Fibroblast of lung (primary cell): ENCODE data around the gene PRR23E. TPM values are rescaled to one million over a fixed set of nuclear protein-coding genes. Genes with fewer than 3 reads are reported as not detected.

Source experiments
- DNase-seq, 2 donors: peaks; one replicate each; pipeline versions ENCODE4 v3.0.0 to v3.0.0-alpha.2; 2010; ENCODE audit warnings: low read depth in 2 of 2
- H2AFZ ChIP-seq: 2 replicates; pipeline ENCODE4 v1.5.1; 2012; ENCODE audit warnings: low read length, control low read depth, inconsistent platforms
- H3K27ac ChIP-seq: 2 replicates; pipeline ENCODE4 v1.5.1; 2011; ENCODE audit warnings: low read length, control low read depth; ENCODE audit not compliant: insufficient read depth
- H3K27me3 ChIP-seq: 2 replicates; pipeline ENCODE4 v1.5.1; 2011; ENCODE audit warnings: mild to moderate bottlenecking, low read length; ENCODE audit not compliant: control insufficient read depth, insufficient read depth
- H3K36me3 ChIP-seq: 2 replicates; pipeline ENCODE4 v1.5.1; 2011; ENCODE audit warnings: low read length; ENCODE audit not compliant: control insufficient read depth, insufficient read depth
- H3K4me1 ChIP-seq: 2 replicates; pipeline ENCODE4 v1.5.1; 2011; ENCODE audit warnings: low read length; ENCODE audit not compliant: control insufficient read depth, insufficient read depth; ENCODE audit errors: extremely low read depth
- H3K4me2 ChIP-seq: 2 replicates; pipeline ENCODE4 v1.5.1; 2011; ENCODE audit warnings: low read length, control low read depth; ENCODE audit not compliant: insufficient read depth; ENCODE audit errors: extremely low read depth
- H3K4me3 ChIP-seq, 4 experiments: fragments of 200-600 bp in 1 of 4; sonication (generic) in 1 of 4; replicated peaks in 1 of 4; 2 replicates each; pipeline ENCODE4 v1.5.1; 2011 to 2016; ENCODE audit warnings: low read length in 4 of 4, low read depth in 3 of 4, mild to moderate bottlenecking in 3 of 4, control low read depth in 2 of 4, inconsistent platforms in 1 of 4, mixed read lengths in 1 of 4; ENCODE audit not compliant: insufficient read depth in 1 of 4; ENCODE audit errors: control extremely low read depth in 1 of 4
- H3K79me2 ChIP-seq: 2 replicates; pipeline ENCODE4 v1.5.1; 2012; ENCODE audit warnings: mild to moderate bottlenecking, low read length, inconsistent platforms; ENCODE audit not compliant: control insufficient read depth, insufficient read depth
- H3K9ac ChIP-seq: 2 replicates; pipeline ENCODE4 v1.5.1; 2011; ENCODE audit warnings: mild to moderate bottlenecking, low read length, control low read depth; ENCODE audit not compliant: insufficient read depth
- H3K9me3 ChIP-seq: 2 replicates; pipeline ENCODE4 v1.5.1; 2012; ENCODE audit warnings: low read depth, low read length; ENCODE audit not compliant: control insufficient read depth, insufficient read depth
- H4K20me1 ChIP-seq: 2 replicates; pipeline ENCODE4 v1.5.1; 2011; ENCODE audit warnings: low read length; ENCODE audit not compliant: control insufficient read depth, insufficient read depth; ENCODE audit errors: extremely low read depth
- CTCF ChIP-seq, 2 donors: IDR thresholded peaks in 1 of 2; conservative IDR thresholded peaks in 1 of 2; 1 replicate in 1 of 2; 2 replicates in 1 of 2; pipeline ENCODE4 v1.5.1; 2011 to 2012; ENCODE audit warnings: low read length in 2 of 2, control low read depth in 1 of 2, inconsistent platforms in 1 of 2, low read depth in 1 of 2, mild to moderate bottlenecking in 1 of 2
- EZH2 ChIP-seq: IDR thresholded peaks from 2 replicates; pipeline ENCODE4 v1.5.1; 2012; ENCODE audit warnings: low read length, control low read depth, mild to moderate bottlenecking; ENCODE audit errors: missing control alignments
- polyA plus RNA-seq, 2 donors: library from polyadenylated mRNA; depleted of rRNA in 1 of 2; stranded (reverse) in 1 of 2; unstranded in 1 of 2; fragments of >200 nt; gene quantifications; 2 replicates each; pipeline ENCODE4 v1.2.1, GENCODE V29; 2011 to 2012; ENCODE audit warnings: missing spikeins in 1 of 2
- total RNA-seq: library from RNA; depleted of rRNA; stranded (reverse); fragments of >200 nt; gene quantifications from 2 replicates; pipeline ENCODE4 v1.2.1, GENCODE V29; 2014

PRR23E gene
- total and polyA plus RNA-seq, 2 donors (not counting 1 experiment from before 2014, with no cell fraction given), result not detected

- H3K4me1 ChIP-seq, result no peaks in the 10 kb centered on the region
- H4K20me1 ChIP-seq, result no peaks in the 10 kb centered on the region
- no peak overlapping the region for H3K9ac ChIP-seq
- DNase-seq, result no peak
- H3K4me3 ChIP-seq, result no peak overlapping the region
- no peak overlapping the region for H3K27ac ChIP-seq
- H2AFZ ChIP-seq, result no peak overlapping the region
- TF ChIP-seq CTCF (conservative IDR thresholded peaks at IDR 0.05 in 1 of 2, IDR thresholded peaks at IDR 0.05 in 1 of 2; ENCODE audit: low read depth in 1 of 2, low read length in 2 of 2) (no peak), EZH2 (no peak)
- no peaks in the 10 kb centered on the region for H3K27me3 ChIP-seq
- H3K4me2 ChIP-seq, result no peak overlapping the region
- H3K36me3 ChIP-seq, result no peaks in the 10 kb centered on the region
- H3K79me2 ChIP-seq, result no peaks in the 10 kb centered on the region
- H3K9me3 ChIP-seq, result no peaks in the 10 kb centered on the region
These were observed 2.5 kb downstream of the PRR23E start for GRCh38 chr3:127195417-127195816.

GRCh38 chr3:127196002-127196401, 3.1 kb downstream of the PRR23E start:
- no peak overlapping the region for H3K4me3 ChIP-seq
- no peak overlapping the region for H2AFZ ChIP-seq
- H3K9me3 ChIP-seq, result no peaks in the 10 kb centered on the region
- TF ChIP-seq CTCF (conservative IDR thresholded peaks at IDR 0.05 in 1 of 2, IDR thresholded peaks at IDR 0.05 in 1 of 2; ENCODE audit: low read depth in 1 of 2, low read length in 2 of 2), result no peak
- TF ChIP-seq EZH2, result no peak
- H3K4me1 ChIP-seq, result no peaks in the 10 kb centered on the region
- no peaks in the 10 kb centered on the region for H4K20me1 ChIP-seq
- H3K36me3 ChIP-seq, result no peaks in the 10 kb centered on the region
- DNase-seq, result no peak
- H3K27ac ChIP-seq, result no peak overlapping the region
- H3K79me2 ChIP-seq, result no peaks in the 10 kb centered on the region
- H3K9ac ChIP-seq, result no peak overlapping the region
- no peaks in the 10 kb centered on the region for H3K27me3 ChIP-seq
- H3K4me2 ChIP-seq, result no peak overlapping the region

- no peak overlapping the region for H3K9ac ChIP-seq
- H3K27ac ChIP-seq, result no peak overlapping the region
- H3K4me3 ChIP-seq, result no peak overlapping the region
- H3K36me3 ChIP-seq, result no peaks in the 10 kb centered on the region
- no peak for DNase-seq
- H3K4me2 ChIP-seq, result no peak overlapping the region
- H3K4me1 ChIP-seq, result no peaks in the 10 kb centered on the region
- no peaks in the 10 kb centered on the region for H3K27me3 ChIP-seq
- no peaks in the 10 kb centered on the region for H3K9me3 ChIP-seq
- TF ChIP-seq EZH2 (no peak), CTCF (conservative IDR thresholded peaks at IDR 0.05 in 1 of 2, IDR thresholded peaks at IDR 0.05 in 1 of 2; ENCODE audit: low read depth in 1 of 2, low read length in 2 of 2) (no peak)
- no peaks in the 10 kb centered on the region for H4K20me1 ChIP-seq
- H3K79me2 ChIP-seq, result no peaks in the 10 kb centered on the region
- H2AFZ ChIP-seq, result no peak overlapping the region
These were observed 3.8 kb downstream of the PRR23E start for GRCh38 chr3:127196466-127197299.
